Liver (tissue), 9 donors: ENCODE data around the gene ADAMTS14. TPM values are rescaled to one million over a fixed set of nuclear protein-coding genes. Genes with fewer than 3 reads are reported as not detected.

ENCODE experiments used
- DNase-seq: peaks from one replicate; pipeline ENCODE4 v3.0.0-alpha.2; 2017; ENCODE audit warnings: low spot score
- H3K27ac ChIP-seq, 2 donors: one replicate each; pipeline ENCODE4 v1.7.0; 2013; ENCODE audit warnings: inconsistent platforms in 2 of 2, low read length in 2 of 2, control low read depth in 1 of 2, low read depth in 1 of 2, mild to moderate bottlenecking in 1 of 2
- H3K27me3 ChIP-seq, 4 donors: one replicate each; pipeline versions ENCODE4 v1.6.1 to v1.7.0; 2013; ENCODE audit warnings: low read length in 3 of 4, inconsistent platforms in 1 of 4, mild to moderate bottlenecking in 1 of 4, moderate library complexity in 1 of 4; ENCODE audit not compliant: control insufficient read depth in 4 of 4, insufficient read depth in 4 of 4
- H3K36me3 ChIP-seq, 4 donors: one replicate each; pipeline versions ENCODE4 v1.6.1 to v1.7.0; 2013; ENCODE audit warnings: low read length in 3 of 4, mild to moderate bottlenecking in 3 of 4, low read depth in 1 of 4, moderate library complexity in 1 of 4; ENCODE audit not compliant: control insufficient read depth in 4 of 4, insufficient read depth in 3 of 4
- H3K4me1 ChIP-seq, 4 donors: one replicate each; pipeline versions ENCODE4 v1.6.1 to v1.7.0; 2013; ENCODE audit warnings: low read length in 3 of 4, mild to moderate bottlenecking in 3 of 4, moderate library complexity in 1 of 4; ENCODE audit not compliant: control insufficient read depth in 4 of 4, insufficient read depth in 4 of 4
- H3K4me3 ChIP-seq, 3 donors: one replicate each; pipeline versions ENCODE4 v1.6.1 to v1.7.0; 2013; ENCODE audit warnings: low read length in 3 of 3, control low read depth in 1 of 3, low read depth in 1 of 3, mild to moderate bottlenecking in 1 of 3
- H3K9ac ChIP-seq, 2 donors: one replicate each; pipeline ENCODE4 v1.7.0; 2013; ENCODE audit warnings: low read length in 2 of 2, mild to moderate bottlenecking in 2 of 2, moderate library complexity in 2 of 2, control low read depth in 1 of 2, low read depth in 1 of 2
- H3K9me3 ChIP-seq, 4 donors: one replicate each; pipeline versions ENCODE4 v1.6.1 to v1.7.0; 2013; ENCODE audit warnings: low read length in 3 of 4; ENCODE audit not compliant: control insufficient read depth in 4 of 4
- EGR1 ChIP-seq, 2 donors: IDR thresholded peaks; 2 replicates each; pipeline ENCODE4 v1.6.1; 2016 to 2018; ENCODE audit warnings: antibody characterized with exemption in 2 of 2, low read depth in 2 of 2
- FOXA1 ChIP-seq: IDR thresholded peaks from 2 replicates; pipeline ENCODE4 v1.6.1; 2016; ENCODE audit warnings: antibody characterized with exemption
- FOXA2 ChIP-seq: IDR thresholded peaks from 2 replicates; pipeline ENCODE4 v1.6.1; 2016; ENCODE audit warnings: antibody characterized with exemption
- GABPA ChIP-seq, 2 donors: IDR thresholded peaks in 1 of 2; conservative IDR thresholded peaks in 1 of 2; 2 replicates each; pipeline ENCODE4 v1.6.1; 2016; ENCODE audit warnings: antibody characterized with exemption in 2 of 2, mild to moderate bottlenecking in 1 of 2, moderate library complexity in 1 of 2
- HNF4A ChIP-seq, 2 donors: conservative IDR thresholded peaks; 2 replicates each; pipeline ENCODE4 v1.6.1; 2016; ENCODE audit warnings: antibody characterized with exemption in 2 of 2, mild to moderate bottlenecking in 2 of 2
- JUND ChIP-seq, 2 donors: IDR thresholded peaks; 2 replicates each; pipeline ENCODE4 v1.6.1; 2016; ENCODE audit warnings: antibody characterized with exemption in 2 of 2
- MAX ChIP-seq: IDR thresholded peaks from 2 replicates; pipeline ENCODE4 v1.6.1; 2016; ENCODE audit warnings: antibody characterized with exemption
- NR2F2 ChIP-seq: IDR thresholded peaks from 2 replicates; pipeline ENCODE4 v1.6.1; 2016; ENCODE audit warnings: antibody characterized with exemption
- RAD21 ChIP-seq, 2 donors: IDR thresholded peaks; 2 replicates each; pipeline ENCODE4 v1.6.1; 2016; ENCODE audit warnings: antibody characterized with exemption in 2 of 2, mild to moderate bottlenecking in 2 of 2
- RXRA ChIP-seq, 2 donors: IDR thresholded peaks; 2 replicates each; pipeline ENCODE4 v1.6.1; 2017 to 2018; ENCODE audit warnings: antibody characterized with exemption in 2 of 2, mild to moderate bottlenecking in 1 of 2
- SP1 ChIP-seq: IDR thresholded peaks from 2 replicates; pipeline ENCODE4 v1.6.1; 2018; ENCODE audit warnings: antibody characterized with exemption, mild to moderate bottlenecking
- YY1 ChIP-seq: IDR thresholded peaks from 2 replicates; pipeline ENCODE4 v1.6.1; 2016; ENCODE audit warnings: antibody characterized with exemption, mild to moderate bottlenecking
- WGBS: extraction: QIAGEN DNeasy Blood & Tissue Kit; methylation state at CpG from one replicate; pipeline ENCODE4 v1.1.7; 2013; 5-methylcytosine and 5-hydroxymethylcytosine counted together
- polyA plus RNA-seq, 2 donors: library from polyadenylated mRNA; stranded (reverse) in 1 of 2; unstranded in 1 of 2; fragments of 200-250 nt in 1 of 2; fragments of >200 nt in 1 of 2; fragmentation: Nextera tagmentation in 1 of 2; extraction: Ambion mirVana in 1 of 2; gene quantifications; one replicate each; pipeline versions ENCODE4 v1.2.1 to v1.2.3, GENCODE V29; 2013 to 2015
- total RNA-seq, 2 donors: library from RNA; depleted of rRNA; stranded (reverse); fragments of >200 nt; gene quantifications; one replicate each; pipeline ENCODE4 v1.2.3, GENCODE V29; 2014
- TF ChIP-seq, protein P1 (sequence below): IDR thresholded peaks from 2 replicates; pipeline ENCODE4 v1.6.1; 2016; ENCODE audit warnings: antibody characterized with exemption
- TF ChIP-seq, protein P2 (sequence below): fragments of 150-350 bp; IDR thresholded peaks from 2 replicates; pipeline ENCODE4 v1.5.1; 2017; ENCODE audit warnings: improper control_type of control experiment, low read depth, low read length; ENCODE audit not compliant: missing input control
- TF ChIP-seq, protein P3 (sequence below): IDR thresholded peaks from 2 replicates; pipeline ENCODE4 v1.6.1; 2016; ENCODE audit warnings: antibody characterized with exemption, mild to moderate bottlenecking
- donor health status: healthy.
- donor health status: healthy.
- donor health status: healthy.
- donor health status: healthy.
- donor health status: healthy.

Gene ADAMTS14
- total and polyA plus RNA-seq, 4 donors = 0.09 to 0.33 (median 0.13) TPM

DNA sequence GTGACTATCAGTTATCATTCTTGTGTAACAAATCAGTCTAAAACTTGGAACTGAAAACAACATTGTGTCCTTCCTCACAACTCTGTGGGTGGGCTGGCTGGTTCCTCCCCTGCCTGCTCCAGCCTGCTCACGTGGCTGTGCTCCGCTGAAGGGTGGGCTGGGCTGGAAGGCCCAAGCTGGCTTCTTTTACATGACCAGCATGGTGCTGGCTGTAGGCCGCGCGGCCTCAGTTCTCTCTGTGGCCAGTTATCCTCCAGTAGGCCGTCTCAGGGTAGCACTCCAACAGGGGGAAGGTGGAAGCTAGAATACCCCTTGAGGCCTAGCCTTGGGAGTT, 11.3 kb downstream of the ADAMTS14 start:
- 90% methylated on average over 6 of the region's 6 CpGs for WGBS
- Histone ChIP-seq H3K4me1 (no peaks in the 10 kb centered on the region), H3K4me3 (no peak overlapping the region), H3K9me3 (no peaks in the 10 kb centered on the region), H3K36me3 (no peaks in the 10 kb centered on the region), H3K27ac (no peak overlapping the region), H3K9ac (no peak overlapping the region), H3K27me3 (no peaks in the 10 kb centered on the region)
- DNase-seq = no peak
- TF ChIP-seq FOXA2 = no peak
- no peak for TF ChIP-seq RXRA (IDR thresholded peaks at IDR 0.05)
- TF ChIP-seq, protein P1, sequence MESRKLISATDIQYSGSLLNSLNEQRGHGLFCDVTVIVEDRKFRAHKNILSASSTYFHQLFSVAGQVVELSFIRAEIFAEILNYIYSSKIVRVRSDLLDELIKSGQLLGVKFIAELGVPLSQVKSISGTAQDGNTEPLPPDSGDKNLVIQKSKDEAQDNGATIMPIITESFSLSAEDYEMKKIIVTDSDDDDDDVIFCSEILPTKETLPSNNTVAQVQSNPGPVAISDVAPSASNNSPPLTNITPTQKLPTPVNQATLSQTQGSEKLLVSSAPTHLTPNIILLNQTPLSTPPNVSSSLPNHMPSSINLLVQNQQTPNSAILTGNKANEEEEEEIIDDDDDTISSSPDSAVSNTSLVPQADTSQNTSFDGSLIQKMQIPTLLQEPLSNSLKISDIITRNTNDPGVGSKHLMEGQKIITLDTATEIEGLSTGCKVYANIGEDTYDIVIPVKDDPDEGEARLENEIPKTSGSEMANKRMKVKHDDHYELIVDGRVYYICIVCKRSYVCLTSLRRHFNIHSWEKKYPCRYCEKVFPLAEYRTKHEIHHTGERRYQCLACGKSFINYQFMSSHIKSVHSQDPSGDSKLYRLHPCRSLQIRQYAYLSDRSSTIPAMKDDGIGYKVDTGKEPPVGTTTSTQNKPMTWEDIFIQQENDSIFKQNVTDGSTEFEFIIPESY = no peak
- TF ChIP-seq JUND (IDR thresholded peaks at IDR 0.05) = no peak
- no peak for TF ChIP-seq HNF4A (conservative IDR thresholded peaks at IDR 0.05)
- TF ChIP-seq FOXA1 = no peak
- TF ChIP-seq RAD21 (IDR thresholded peaks at IDR 0.05) = no peak
- no peak for TF ChIP-seq GABPA (IDR thresholded peaks at IDR 0.05 in 1 of 2, conservative IDR thresholded peaks at IDR 0.05 in 1 of 2)
- no peak for TF ChIP-seq NR2F2
- no peak for TF ChIP-seq EGR1 (IDR thresholded peaks at IDR 0.05; ENCODE audit: low read depth in 2 of 2)

DNA sequence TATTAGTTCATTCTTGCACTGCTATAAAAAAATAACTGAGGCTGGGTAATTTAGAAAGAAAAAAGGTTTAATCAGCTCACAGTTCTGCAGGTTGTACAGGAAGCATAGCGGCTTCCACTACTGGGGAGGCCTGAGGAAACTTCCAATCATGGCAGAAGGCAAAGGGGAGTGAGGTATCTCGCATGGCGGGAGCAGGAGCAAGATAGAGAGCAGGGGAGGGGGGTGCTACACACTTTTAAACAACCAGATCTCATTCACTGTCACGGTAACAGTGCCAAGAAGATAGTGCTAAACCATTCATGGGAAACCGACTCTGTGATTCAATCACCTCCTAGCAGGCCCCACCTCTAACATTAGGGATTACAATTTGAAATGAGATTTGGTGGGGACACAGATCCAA, 11.6 kb downstream of the ADAMTS14 start:
- Histone ChIP-seq H3K36me3 (no peaks in the 10 kb centered on the region), H3K4me3 (no peak overlapping the region), H3K4me1 (no peaks in the 10 kb centered on the region), H3K27ac (no peak overlapping the region), H3K9me3 (no peaks in the 10 kb centered on the region), H3K9ac (no peak overlapping the region), H3K27me3 (no peaks in the 10 kb centered on the region)
- DNase-seq = no peak
- 97% methylated on average over 5 of the region's 5 CpGs for WGBS
- TF ChIP-seq, protein P2, sequence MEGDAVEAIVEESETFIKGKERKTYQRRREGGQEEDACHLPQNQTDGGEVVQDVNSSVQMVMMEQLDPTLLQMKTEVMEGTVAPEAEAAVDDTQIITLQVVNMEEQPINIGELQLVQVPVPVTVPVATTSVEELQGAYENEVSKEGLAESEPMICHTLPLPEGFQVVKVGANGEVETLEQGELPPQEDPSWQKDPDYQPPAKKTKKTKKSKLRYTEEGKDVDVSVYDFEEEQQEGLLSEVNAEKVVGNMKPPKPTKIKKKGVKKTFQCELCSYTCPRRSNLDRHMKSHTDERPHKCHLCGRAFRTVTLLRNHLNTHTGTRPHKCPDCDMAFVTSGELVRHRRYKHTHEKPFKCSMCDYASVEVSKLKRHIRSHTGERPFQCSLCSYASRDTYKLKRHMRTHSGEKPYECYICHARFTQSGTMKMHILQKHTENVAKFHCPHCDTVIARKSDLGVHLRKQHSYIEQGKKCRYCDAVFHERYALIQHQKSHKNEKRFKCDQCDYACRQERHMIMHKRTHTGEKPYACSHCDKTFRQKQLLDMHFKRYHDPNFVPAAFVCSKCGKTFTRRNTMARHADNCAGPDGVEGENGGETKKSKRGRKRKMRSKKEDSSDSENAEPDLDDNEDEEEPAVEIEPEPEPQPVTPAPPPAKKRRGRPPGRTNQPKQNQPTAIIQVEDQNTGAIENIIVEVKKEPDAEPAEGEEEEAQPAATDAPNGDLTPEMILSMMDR = no peak
- TF ChIP-seq EGR1 (IDR thresholded peaks at IDR 0.05; ENCODE audit: low read depth in 2 of 2) = no peak
- TF ChIP-seq FOXA2 = no peak
- no peak for TF ChIP-seq GABPA (IDR thresholded peaks at IDR 0.05 in 1 of 2, conservative IDR thresholded peaks at IDR 0.05 in 1 of 2)
- TF ChIP-seq, protein P1 = no peak

GRCh38 chr10:70684374-70684773, 12.1 kb downstream of the ADAMTS14 start:
- no peak for DNase-seq
- H3K27ac ChIP-seq = no peak overlapping the region
- H3K36me3 ChIP-seq = no peaks in the 10 kb centered on the region
- H3K4me1 ChIP-seq = no peaks in the 10 kb centered on the region
- no peak overlapping the region for H3K9ac ChIP-seq
- no peak overlapping the region for H3K4me3 ChIP-seq
- no peaks in the 10 kb centered on the region for H3K27me3 ChIP-seq
- TF ChIP-seq YY1 = no peak
- no peak for TF ChIP-seq FOXA1
- TF ChIP-seq, protein P2 = no peak
- no peak for TF ChIP-seq JUND (IDR thresholded peaks at IDR 0.05)
- TF ChIP-seq FOXA2 = no peak
- no peak for TF ChIP-seq RXRA (IDR thresholded peaks at IDR 0.05)
- TF ChIP-seq SP1 = no peak
- no peak for TF ChIP-seq RAD21 (IDR thresholded peaks at IDR 0.05)
- TF ChIP-seq, protein P3, sequence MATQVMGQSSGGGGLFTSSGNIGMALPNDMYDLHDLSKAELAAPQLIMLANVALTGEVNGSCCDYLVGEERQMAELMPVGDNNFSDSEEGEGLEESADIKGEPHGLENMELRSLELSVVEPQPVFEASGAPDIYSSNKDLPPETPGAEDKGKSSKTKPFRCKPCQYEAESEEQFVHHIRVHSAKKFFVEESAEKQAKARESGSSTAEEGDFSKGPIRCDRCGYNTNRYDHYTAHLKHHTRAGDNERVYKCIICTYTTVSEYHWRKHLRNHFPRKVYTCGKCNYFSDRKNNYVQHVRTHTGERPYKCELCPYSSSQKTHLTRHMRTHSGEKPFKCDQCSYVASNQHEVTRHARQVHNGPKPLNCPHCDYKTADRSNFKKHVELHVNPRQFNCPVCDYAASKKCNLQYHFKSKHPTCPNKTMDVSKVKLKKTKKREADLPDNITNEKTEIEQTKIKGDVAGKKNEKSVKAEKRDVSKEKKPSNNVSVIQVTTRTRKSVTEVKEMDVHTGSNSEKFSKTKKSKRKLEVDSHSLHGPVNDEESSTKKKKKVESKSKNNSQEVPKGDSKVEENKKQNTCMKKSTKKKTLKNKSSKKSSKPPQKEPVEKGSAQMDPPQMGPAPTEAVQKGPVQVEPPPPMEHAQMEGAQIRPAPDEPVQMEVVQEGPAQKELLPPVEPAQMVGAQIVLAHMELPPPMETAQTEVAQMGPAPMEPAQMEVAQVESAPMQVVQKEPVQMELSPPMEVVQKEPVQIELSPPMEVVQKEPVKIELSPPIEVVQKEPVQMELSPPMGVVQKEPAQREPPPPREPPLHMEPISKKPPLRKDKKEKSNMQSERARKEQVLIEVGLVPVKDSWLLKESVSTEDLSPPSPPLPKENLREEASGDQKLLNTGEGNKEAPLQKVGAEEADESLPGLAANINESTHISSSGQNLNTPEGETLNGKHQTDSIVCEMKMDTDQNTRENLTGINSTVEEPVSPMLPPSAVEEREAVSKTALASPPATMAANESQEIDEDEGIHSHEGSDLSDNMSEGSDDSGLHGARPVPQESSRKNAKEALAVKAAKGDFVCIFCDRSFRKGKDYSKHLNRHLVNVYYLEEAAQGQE = no peak
- no peak for TF ChIP-seq MAX
- 93% methylated on average over 3 of the region's 3 CpGs for WGBS
- H3K9me3 ChIP-seq = no peaks in the 10 kb centered on the region
